GM11168 (cell line): ENCODE data around the gene VPS18.

Experiments used
- in situ Hi-C: fragments of 300-500 bp; cut with MboI; formaldehyde crosslinking; loops from one replicate; pipeline ENCODE4 v1.12.0; 2022; ENCODE audit warnings: low sequenced_read_pairs; ENCODE audit not compliant: unreplicated experiment

Gene VPS18

DNA sequence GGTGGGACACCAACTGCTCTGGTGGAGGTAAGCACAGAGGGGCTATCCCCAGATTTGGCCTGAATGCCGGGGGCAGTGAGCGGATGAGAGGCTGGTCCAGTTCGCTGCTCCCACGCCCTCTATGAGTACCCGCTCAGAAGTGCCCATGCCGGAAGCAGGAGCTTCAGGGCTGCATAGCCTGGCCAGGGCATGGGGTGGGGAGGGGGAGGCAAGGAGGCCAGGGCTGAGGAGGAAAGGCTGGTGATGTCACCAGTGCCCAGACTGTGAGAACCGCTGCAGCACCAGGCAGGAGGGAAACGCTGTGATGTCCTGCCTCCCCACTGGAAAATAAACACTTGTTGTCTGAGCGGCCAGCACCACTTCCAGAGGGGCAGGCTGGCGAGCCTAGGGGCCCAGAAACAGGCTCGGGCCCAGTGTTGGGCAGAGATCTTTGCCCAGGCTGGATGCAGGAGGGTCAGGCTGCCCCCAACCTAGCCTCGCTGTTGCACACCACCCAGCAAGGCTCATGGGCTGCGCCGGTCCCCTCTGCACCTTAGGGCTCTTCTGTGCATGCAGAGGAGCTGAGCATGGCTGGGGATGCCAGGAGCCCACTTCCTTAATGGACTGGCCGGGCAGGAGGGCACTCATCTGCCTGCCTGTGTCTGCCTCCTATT, 24.0 kb downstream of the VPS18 start:
- in situ Hi-C loops = no loop called here

- in situ Hi-C loops = no loop called here
Measured at GRCh38 chr15:40918799-40919392, 24.6 kb downstream of the VPS18 start.

DNA sequence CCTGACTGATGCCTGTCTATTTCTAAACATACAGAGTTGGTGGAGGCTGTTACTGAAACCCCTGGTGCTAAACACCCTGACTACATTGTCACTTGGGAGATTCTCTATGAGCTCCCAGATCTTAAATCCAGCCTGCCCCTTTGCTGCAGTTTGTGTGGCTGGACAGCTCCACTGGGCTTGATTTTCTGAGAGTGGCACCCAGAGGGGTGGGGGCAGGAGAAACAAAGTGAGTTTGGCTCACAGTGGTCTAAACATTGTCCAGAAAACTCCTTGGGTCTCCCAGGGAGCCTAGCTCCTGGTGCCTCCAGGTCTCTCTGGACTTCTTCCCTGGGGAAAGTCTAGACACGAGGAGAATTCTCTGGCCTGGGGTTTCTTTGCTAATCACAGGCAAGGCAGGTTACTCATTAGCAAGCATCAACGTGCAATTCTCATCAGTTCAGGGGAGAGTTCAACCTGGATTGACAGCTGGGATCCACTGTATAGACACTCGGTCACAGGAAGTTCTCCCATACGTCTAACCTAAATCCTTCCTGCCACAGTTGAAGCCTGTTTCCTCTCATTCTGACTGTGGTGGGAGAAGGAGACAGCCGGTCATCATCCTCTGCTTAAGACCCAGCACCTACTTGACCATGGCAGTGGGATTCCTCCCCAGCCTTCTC, 27.8 kb downstream of the VPS18 start:
- in situ Hi-C loops = no loop called here

- in situ Hi-C loops = no loop called here
Measured at GRCh38 chr15:40922608-40923005, 28.4 kb downstream of the VPS18 start.

GRCh38 chr15:40923551-40923950, 29.3 kb downstream of the VPS18 start:
- in situ Hi-C loops = no loop called here

GRCh38 chr15:40925495-40925862, 31.2 kb downstream of the VPS18 start:
- in situ Hi-C loops = no loop called here

GRCh38 chr15:40925863-40926658, 31.8 kb downstream of the VPS18 start:
- in situ Hi-C loops = no loop called here

- in situ Hi-C loops = no loop called here
Measured at GRCh38 chr15:40926659-40927494, 32.6 kb downstream of the VPS18 start.

DNA sequence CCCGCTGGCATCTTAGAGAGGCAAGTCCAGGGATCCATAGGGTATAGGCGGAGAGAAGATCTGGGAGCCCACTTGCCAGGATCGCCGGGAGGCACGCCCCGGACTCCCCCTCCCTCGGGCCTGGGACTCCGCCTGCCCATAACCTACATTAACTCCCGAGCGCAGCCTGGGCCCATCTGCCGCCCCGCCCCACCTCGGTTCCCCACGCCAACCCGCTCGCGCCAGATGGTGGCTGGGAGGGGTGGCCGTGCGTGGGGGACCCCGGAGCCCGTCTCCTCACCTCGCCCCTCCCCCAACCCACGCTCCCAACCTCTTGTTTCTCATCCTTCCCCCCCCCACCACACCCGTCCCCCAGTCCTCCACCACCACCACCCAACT, 33.2 kb downstream of the VPS18 start:
- in situ Hi-C loops = no loop called here

GRCh38 chr15:40927873-40928806, 33.9 kb downstream of the VPS18 start:
- in situ Hi-C loops = no loop called here

GRCh38 chr15:40928821-40929659, 34.8 kb downstream of the VPS18 start, which contains the start of gene DLL4:
Gene DLL4 (plus strand): TSS chr15:40929340. CDS start chr15:40929669, 329 bp downstream.
- in situ Hi-C loops = no loop called here

- in situ Hi-C loops = no loop called here
Measured at GRCh38 chr15:40929660-40930429, 35.6 kb downstream of the VPS18 start.

DNA sequence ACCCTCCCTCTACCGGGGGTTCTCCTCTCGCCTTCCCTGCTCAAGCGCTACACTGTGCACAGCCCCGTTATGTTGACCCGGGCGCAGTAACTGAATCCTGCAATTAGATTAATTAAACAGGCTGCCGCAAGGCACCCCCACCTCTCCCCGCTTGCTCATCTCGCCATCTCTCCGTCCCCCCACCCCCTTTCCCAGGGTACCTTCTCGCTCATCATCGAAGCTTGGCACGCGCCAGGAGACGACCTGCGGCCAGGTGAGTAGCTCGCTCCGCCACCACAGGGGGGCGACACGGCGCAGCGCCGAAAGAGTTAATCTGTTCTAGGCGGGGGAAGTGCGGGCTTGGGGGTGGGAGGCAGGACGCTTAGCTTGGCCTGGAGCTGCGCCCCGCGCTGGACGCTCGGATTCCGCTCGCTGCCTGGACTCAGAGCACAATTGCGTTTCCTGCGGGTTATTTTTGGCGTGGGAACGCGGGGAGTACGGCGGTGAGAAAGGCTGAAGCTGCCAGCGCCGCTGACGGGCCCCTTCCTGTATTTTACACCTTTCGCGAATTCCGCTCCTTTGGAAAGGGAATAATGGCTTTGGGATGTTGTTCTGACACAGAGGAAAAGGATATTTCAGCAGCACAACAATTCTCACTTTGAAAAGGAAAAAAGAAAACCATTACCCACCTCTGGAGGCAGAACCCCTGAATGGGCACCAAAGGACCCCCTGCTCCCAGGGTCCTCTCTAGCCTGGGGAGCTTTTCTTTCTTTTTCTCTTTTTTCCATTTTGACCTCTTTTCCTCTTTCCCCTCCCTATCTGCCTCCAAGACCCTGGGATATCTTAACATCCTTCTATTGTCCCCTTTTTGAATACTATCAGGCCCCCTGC, 36.4 kb downstream of the VPS18 start:
- in situ Hi-C loops = no loop called here

- in situ Hi-C loops = no loop called here
Measured at GRCh38 chr15:40931300-40932142, 37.3 kb downstream of the VPS18 start.

- in situ Hi-C loops = no loop called here
Measured at GRCh38 chr15:40932156-40932555, 37.9 kb downstream of the VPS18 start.
